AG04450 (cell line): ENCODE results near the gene CAGE1. TPM values are rescaled to one million over a fixed set of nuclear protein-coding genes. Genes with fewer than 3 reads are reported as not detected.

ENCODE experiments used
- CTCF ChIA-PET: fragments of 300-600, 350-600 bp; formaldehyde crosslinking; extraction: SDS; loops from one replicate; lab custom pipeline; 2022; ENCODE audit warnings: antibody characterized with exemption, inconsistent platforms; lab: Charles Lee
- POLR2A ChIA-PET: fragments of 350-600 bp; formaldehyde crosslinking; extraction: SDS; loops from one replicate; lab custom pipeline; 2021; ENCODE audit warnings: antibody characterized with exemption, inconsistent platforms; lab: Yijun Ruan, JAX
- DNase-seq: peaks from one replicate; pipeline ENCODE4 v3.0.0-alpha.2; 2011; ENCODE audit warnings: low read depth, low spot score
- H3K27ac ChIP-seq: one replicate; pipeline ENCODE4 v1.5.1; 2012; ENCODE audit warnings: low read depth, low read length, control low read depth
- H3K27me3 ChIP-seq: one replicate; pipeline ENCODE4 v1.6.0; 2012; ENCODE audit warnings: low read length; ENCODE audit not compliant: control insufficient read depth, insufficient read depth
- H3K4me3 ChIP-seq: 2 replicates; pipeline ENCODE4 v1.5.1; 2011; ENCODE audit warnings: mild to moderate bottlenecking, low read depth, low read length, control low read depth
- H3K9me3 ChIP-seq: 2 replicates; pipeline ENCODE4 v1.5.1; 2012; ENCODE audit warnings: low read length; ENCODE audit not compliant: control insufficient read depth, insufficient read depth
- polyA plus RNA-seq: library from polyadenylated mRNA; depleted of rRNA; stranded (reverse); fragments of >200 nt; gene quantifications from 2 replicates; pipeline ENCODE4 v1.2.3, GENCODE V29; 2011
- TF ChIP-seq, protein P1 (sequence below): IDR thresholded peaks from 2 replicates; pipeline ENCODE4 v1.5.1; 2011; ENCODE audit warnings: low read depth, low read length, control low read depth, inconsistent platforms

CAGE1 gene
- polyA plus RNA-seq, 1 experiment, result not detected

- Histone ChIP-seq H3K4me3 (no peak overlapping the region), H3K27me3 (no peaks in the 10 kb centered on the region), H3K27ac (no peak overlapping the region), H3K9me3 (no peaks in the 10 kb centered on the region)
- no peak for DNase-seq
- TF ChIP-seq, protein P1, sequence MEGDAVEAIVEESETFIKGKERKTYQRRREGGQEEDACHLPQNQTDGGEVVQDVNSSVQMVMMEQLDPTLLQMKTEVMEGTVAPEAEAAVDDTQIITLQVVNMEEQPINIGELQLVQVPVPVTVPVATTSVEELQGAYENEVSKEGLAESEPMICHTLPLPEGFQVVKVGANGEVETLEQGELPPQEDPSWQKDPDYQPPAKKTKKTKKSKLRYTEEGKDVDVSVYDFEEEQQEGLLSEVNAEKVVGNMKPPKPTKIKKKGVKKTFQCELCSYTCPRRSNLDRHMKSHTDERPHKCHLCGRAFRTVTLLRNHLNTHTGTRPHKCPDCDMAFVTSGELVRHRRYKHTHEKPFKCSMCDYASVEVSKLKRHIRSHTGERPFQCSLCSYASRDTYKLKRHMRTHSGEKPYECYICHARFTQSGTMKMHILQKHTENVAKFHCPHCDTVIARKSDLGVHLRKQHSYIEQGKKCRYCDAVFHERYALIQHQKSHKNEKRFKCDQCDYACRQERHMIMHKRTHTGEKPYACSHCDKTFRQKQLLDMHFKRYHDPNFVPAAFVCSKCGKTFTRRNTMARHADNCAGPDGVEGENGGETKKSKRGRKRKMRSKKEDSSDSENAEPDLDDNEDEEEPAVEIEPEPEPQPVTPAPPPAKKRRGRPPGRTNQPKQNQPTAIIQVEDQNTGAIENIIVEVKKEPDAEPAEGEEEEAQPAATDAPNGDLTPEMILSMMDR, result no peak
- ChIA-PET POLR2A (no interaction called here), CTCF (interaction anchor here (0.5 to 1.0 kb wide), 2 partner anchors 138 to 269 kb away, joined by 3 to 4 read pairs; no protein-coding TSS in a partner anchor)
These were observed 23.7 kb upstream of the CAGE1 start for GRCh38 chr6:7413151-7413823.

DNA sequence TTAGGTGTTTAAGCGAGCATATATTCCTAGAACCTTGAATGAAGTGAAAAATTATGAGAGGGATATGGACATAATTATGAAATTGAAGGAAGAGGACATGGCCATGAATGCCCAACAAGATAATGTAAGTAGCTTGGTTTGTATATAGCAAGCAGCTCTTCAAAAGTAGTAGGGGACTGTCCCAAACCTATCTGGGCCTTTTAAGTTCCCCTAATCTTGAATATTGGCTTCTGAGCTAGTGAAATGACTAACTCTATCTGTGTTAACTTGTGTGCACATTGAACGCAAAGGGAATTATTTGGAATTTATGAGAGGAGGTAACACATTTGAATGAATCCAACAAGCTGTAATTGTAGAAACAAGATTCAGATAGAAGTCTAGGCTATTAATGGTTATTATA is 21.8 kb upstream of the CAGE1 start:
- ChIA-PET CTCF (no interaction called here), POLR2A (no interaction called here)
- Histone ChIP-seq H3K27me3 (no peaks in the 10 kb centered on the region), H3K4me3 (no peak overlapping the region), H3K27ac (no peak overlapping the region), H3K9me3 (no peaks in the 10 kb centered on the region)
- TF ChIP-seq, protein P1, result no peak
- DNase-seq, result no peak

DNA sequence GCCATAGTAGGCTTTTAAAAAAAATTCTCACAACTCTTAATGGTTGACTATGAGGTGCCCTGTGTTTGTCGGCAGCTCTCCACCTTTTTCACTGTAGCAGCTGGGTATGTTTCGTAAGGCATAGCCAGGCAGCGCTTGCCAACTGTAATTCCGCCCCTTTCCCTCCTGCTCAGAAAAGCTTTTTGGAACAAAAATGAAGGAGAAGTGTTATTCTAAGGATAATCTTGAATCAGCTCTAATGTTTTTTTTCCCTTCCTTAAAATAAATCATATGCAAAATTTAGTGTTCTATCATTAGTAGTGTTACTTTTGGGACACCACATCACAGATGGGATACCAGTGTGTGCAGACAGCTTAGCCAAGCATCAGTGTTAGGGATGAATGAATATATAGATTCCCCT is 21.3 kb upstream of the CAGE1 start:
- Histone ChIP-seq H3K9me3 (no peaks in the 10 kb centered on the region), H3K4me3 (no peak overlapping the region), H3K27me3 (no peaks in the 10 kb centered on the region), H3K27ac (no peak overlapping the region)
- CTCF ChIA-PET, result interaction anchor here (1.5 kb wide), 1 partner anchor 135 kb away, joined by 3 read pairs; no protein-coding TSS in a partner anchor
- POLR2A ChIA-PET, result no interaction called here
- TF ChIP-seq, protein P1, result no peak
- no peak for DNase-seq

GRCh38 chr6:7409740-7410139 is 20.2 kb upstream of the CAGE1 start:
- Histone ChIP-seq H3K27ac (no peak overlapping the region), H3K9me3 (no peaks in the 10 kb centered on the region), H3K4me3 (no peak overlapping the region), H3K27me3 (no peaks in the 10 kb centered on the region)
- ChIA-PET CTCF (interaction anchor here (1.5 kb wide), 1 partner anchor 134 kb away, joined by 3 read pairs; no protein-coding TSS in a partner anchor), POLR2A (no interaction called here)
- DNase-seq, result no peak
- TF ChIP-seq, protein P1, result no peak

DNA sequence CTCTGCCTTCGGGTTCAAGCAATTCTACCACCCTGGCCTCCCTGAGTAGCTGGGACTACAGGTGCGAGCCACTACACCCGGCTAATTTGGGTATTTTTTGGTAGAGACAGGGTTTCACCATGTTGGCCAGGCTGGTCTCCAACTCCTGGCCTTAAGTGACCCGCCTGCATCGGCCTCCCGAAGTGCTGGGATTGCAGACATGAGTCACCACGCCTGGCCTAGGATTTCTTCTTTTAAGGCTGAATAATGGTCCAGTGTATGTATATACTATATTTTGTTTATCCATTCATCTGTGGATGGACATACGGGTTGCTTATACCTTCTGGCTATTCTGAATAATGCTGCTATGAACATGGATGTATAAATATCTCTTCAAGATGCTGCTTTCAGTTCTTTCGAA is 17.2 kb upstream of the CAGE1 start:
- CTCF ChIA-PET, result no interaction called here

More for the DNA sequence above, 17.2 kb upstream of the CAGE1 start:
- H3K9me3 ChIP-seq, result no peaks in the 10 kb centered on the region
- POLR2A ChIA-PET, result no interaction called here
- H3K27ac ChIP-seq, result no peak overlapping the region
- TF ChIP-seq, protein P1, result no peak
- H3K4me3 ChIP-seq, result no peak overlapping the region
- H3K27me3 ChIP-seq, result no peaks in the 10 kb centered on the region
- DNase-seq, result no peak
